Retinal pigment epithelial cell (primary cell): ENCODE measurements around the gene PRXL2B.

ENCODE experiments used
- DNase-seq: peaks from one replicate; pipeline ENCODE4 v3.0.0-alpha.2; 2010; ENCODE audit warnings: low read depth
- H3K4me3 ChIP-seq: 2 replicates; pipeline ENCODE4 v1.5.1; 2011; ENCODE audit warnings: mild to moderate bottlenecking, low read length, control low read depth, moderate library complexity
- TF ChIP-seq, protein P1 (sequence below): conservative IDR thresholded peaks from 2 replicates; pipeline ENCODE4 v1.5.1; 2011; ENCODE audit warnings: low read depth, low read length, control low read depth, inconsistent platforms

Gene PRXL2B

GRCh38 chr1:2591581-2592261, 5.1 kb downstream of the PRXL2B start:
- no peak for DNase-seq
- no peak overlapping the region for H3K4me3 ChIP-seq
- TF ChIP-seq, protein P1, sequence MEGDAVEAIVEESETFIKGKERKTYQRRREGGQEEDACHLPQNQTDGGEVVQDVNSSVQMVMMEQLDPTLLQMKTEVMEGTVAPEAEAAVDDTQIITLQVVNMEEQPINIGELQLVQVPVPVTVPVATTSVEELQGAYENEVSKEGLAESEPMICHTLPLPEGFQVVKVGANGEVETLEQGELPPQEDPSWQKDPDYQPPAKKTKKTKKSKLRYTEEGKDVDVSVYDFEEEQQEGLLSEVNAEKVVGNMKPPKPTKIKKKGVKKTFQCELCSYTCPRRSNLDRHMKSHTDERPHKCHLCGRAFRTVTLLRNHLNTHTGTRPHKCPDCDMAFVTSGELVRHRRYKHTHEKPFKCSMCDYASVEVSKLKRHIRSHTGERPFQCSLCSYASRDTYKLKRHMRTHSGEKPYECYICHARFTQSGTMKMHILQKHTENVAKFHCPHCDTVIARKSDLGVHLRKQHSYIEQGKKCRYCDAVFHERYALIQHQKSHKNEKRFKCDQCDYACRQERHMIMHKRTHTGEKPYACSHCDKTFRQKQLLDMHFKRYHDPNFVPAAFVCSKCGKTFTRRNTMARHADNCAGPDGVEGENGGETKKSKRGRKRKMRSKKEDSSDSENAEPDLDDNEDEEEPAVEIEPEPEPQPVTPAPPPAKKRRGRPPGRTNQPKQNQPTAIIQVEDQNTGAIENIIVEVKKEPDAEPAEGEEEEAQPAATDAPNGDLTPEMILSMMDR, result no peak

- no peak overlapping the region for H3K4me3 ChIP-seq
- TF ChIP-seq, protein P1, result no peak
- DNase-seq, result no peak
Observed at GRCh38 chr1:2592672-2593071, 6.1 kb downstream of the PRXL2B start.

GRCh38 chr1:2593251-2593878, 6.8 kb downstream of the PRXL2B start:
- TF ChIP-seq, protein P1, result no peak

DNA sequence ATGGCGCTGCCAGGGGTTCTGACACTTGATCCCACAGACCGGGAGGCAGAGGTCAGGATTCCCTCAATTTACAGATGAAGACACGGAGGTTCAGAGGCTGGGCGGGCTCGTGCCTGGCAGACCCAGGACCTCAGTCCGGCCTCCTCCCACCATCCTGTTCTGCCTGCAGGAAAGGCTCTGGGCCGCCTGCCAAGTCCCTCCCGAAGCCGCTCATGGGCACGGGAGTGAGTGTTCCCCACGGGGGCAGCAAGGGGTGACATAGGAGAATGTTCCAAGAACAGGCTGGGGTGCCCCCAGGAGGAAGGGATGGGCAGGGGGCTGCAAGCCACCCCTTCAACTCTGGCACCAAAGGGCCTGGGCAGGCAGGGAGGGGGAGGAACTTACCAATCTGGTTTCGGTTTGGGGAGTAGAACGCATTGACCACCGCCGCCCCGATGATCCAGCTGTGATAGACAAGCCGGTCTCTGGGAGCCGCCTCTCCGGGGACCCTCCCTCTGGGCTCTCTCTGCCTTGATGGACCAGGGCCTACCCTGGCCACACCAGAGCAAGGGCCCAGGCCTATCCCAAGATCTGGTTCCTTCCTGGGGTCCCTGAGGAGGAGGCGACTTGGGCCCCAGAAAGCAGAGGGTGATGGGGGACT, 7.5 kb downstream of the PRXL2B start:
- TF ChIP-seq, protein P1, result no peak
- peak; percentile 45 for DNase-seq
- H3K4me3 ChIP-seq, result no peak overlapping the region

More at GRCh38 chr1:2593251-2593878, 6.8 kb downstream of the PRXL2B start:
- H3K4me3 ChIP-seq, result no peak overlapping the region
- no peak for DNase-seq

DNA sequence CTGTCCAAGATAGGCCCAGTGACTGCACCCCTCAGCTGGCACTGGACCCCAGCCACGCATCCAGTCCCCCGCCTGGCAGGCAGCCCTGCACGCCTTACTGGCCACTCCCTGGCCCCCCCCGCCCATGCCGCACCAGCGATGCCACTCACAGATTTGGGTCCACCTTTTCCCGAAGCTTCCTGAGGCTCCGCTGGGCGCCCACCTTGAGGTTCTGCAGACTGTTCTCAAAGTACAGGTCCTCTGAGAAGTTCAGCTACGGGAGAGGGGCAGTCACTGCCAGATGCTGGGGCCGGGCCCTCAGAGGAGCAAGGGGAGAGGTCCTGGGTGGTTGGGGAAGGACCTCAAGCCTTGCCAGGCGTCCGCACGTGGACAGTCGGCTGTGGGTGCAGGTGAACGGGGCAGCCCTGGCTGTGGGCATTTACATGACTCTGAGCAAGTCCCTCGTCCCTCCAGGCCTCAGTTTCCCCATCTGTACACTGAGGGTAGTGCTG, 8.1 kb downstream of the PRXL2B start:
- no peak for DNase-seq
- TF ChIP-seq, protein P1, result no peak
- no peak overlapping the region for H3K4me3 ChIP-seq

DNA sequence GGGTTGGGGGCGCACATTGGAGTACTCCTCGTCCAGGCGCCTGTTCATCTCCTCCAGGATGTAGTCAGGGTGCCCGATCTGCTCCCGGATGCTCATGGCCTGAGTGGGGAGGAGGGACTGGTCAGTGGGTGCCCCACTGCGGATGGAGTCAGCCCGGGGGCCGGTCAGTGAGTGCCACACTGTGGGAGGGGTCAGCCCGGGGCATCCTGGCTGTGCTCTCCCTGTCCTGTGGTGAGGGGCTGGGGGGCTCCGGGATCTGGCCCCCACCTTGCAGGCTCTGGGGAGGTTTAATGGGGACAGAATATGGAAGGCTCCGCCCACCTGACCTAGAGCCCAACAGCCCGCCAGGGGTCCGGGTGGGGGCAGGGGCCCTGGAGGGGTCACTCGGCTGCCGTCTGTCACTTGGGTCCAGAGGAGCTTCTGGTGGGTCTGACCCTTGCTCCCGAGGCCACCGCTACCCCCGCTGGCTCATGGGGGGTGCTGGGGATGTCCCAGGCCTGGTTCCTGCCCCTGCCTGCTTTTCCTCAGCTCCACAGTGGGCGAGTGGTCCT, 8.8 kb downstream of the PRXL2B start:
- DNase-seq, result no peak
- no peak overlapping the region for H3K4me3 ChIP-seq
- TF ChIP-seq, protein P1, result no peak
